HG03066 (cell line): ENCODE results near the gene TEX264.

ENCODE experiments used
- ATAC-seq: cut with Tn5 transposase; IDR thresholded peaks from one replicate; pipeline ENCODE4 v1.9.1; 2021; ENCODE audit warnings: low read depth; ENCODE audit not compliant: unreplicated experiment

Gene TEX264

DNA sequence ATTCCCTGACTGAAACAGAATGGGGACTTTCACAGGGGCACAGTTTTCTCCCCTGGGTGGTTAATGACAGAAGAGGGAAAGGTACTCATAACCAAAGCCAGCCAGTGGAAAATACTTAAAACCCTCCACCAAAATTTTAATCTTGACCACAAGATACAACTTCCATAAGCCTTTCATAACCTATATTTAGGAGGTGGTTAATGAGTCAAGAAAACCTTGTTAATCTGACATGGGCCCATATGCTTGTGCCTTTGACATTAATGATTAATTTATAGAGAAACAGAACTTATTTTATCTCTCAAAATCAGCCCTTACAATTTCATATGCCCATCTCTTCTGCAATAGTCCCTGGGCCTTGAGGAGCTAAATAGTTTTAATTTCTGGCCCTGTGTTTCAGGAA lies 76.8 kb downstream of the TEX264 start:
- ATAC-seq = no peak

DNA sequence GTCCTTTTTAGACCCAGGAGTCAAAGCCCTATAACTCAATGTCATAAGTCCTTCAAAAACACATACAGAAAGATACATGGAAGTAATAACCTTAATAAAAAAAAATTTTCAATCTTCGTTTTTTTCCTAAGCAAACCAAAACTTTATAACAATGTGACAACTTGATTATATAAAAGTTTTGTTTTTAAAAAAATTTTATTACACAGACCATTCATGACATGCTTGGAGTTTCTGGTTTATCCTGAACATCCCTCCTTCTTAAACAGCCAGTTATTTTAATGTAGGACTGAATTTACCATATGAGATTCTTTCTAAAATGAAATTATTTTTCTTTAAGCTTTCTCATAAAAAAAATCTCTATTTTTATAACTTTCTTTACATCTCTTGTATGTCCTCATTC lies 77.3 kb downstream of the TEX264 start:
- ATAC-seq = no peak

DNA sequence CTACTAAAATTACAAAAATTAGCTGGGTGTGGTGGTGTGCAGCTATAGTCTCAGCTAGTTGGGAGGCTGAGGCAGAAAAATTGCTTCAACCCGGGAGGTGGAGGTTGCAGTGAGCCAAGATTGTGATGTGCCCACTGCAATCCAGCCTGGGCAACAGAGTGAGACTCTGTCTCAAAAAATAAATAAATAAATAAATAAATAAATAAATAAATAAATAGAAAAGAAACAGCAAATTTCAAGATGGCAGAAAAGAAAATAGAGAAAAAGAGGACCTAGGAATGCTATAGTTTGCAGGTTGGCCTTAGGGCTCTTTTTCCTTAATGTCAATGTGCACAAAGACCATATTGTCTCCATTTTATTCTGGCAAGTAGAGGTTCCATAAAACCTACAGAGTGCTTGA lies 79.8 kb downstream of the TEX264 start:
- ATAC-seq = no peak

DNA sequence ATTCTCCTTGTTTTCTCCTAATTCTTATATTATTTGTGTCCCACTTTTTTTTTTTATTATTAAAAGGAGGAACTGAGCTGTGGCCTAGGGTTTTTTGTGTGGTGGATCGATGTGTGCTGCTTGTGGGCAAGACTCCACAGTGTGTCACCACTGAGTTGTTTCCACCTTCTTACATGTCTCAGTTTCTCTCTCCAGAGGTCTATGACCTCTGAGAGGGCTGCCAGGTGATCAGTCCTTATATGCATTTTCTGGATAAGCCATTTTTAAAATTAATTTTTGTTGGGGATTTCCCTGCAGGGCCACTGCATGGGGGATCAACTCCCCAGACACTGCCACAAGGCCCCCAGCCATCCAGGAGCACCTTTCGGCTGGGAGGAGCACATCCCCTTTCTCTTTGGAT lies 80.2 kb downstream of the TEX264 start:
- no peak for ATAC-seq
